CD4-positive, alpha-beta T cell treated with Interleukin-21 for 1 hour (primary cell): ENCODE measurements around the gene ATP2B3.
"Not testable (repeated sequence)": the region's sequence is repeated elsewhere in the genome, so short reads cannot be mapped to it uniquely, and the experiment has no call there.

Experiments used
- DNase-seq: peaks from one replicate; pipeline ENCODE4 v3.0.0-alpha.2; 2020

ATP2B3 gene

DNA sequence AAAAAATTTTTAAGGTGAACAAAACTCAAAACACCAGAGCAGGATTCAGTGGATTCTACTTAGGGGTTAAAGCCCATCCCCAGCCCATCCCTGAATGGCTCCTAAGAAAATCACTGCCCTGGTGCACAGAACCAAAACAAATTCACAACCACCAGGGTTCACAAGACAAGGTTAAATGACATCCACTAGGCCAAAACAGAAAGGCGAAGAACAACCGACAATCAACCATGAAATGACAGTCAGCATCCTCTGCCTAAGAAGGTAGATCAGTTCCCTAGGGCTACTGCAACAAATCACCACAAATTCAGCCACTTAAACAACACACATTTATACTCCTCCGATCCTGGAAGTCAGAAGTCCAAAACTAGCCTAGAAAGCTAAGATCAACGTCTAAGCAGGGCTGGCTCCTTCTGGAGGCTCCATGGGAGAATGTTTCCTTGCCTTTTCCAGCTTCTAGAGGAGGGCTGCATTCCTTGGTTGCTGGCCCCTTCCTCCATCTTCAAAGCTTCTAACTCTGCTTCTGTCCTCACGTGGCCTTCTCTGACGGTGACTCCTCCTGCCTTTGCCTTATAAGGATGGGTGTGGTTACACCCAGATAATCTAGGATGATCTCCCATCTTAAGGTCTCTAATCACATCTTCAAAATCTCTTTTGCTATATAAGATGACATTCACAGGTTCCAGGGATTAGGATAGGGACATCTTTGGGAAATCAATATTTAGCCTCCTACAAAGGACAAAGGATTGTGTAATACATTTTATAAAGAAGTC, 79.7 kb downstream of the ATP2B3 start:
- no peak for DNase-seq

DNA sequence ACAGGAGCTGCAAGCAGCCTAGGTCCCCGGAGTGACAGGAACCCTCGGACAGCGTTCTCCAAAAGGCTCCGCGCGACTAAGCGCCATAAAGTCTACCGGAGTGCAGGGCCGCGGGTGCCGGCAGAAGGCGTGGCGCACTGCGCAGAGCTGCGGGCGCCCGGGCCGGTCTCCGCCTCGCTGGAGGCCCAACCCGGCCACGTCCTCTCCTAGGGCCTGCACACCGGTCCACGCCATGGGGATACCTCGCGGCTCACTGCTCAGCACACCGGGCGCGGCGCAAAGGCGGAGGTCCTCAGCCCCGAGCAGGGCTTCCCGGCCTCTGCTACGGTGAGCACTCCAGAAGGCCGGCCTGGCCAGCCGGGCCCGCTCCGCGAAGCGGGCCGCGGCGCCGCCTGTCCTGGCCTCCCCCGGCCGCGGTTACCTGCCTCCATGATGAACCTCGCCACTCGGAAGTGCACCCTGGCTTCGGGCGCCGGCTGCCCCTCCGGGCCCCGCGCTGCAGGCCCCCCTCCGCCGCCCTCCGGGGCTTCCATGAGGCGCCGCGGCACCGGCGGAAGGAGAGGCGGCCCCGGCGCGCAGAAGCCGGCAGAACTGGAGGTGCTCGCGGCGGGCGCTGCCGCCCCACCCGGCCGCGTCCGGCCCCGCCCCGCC, 81.2 kb downstream of the ATP2B3 start, which contains the start of gene CCNQ:
Gene CCNQ (minus strand): TSS at position 599 of the 651 bp plus-strand sequence. CDS start 66 bp downstream, at position 533.
- DNase-seq: peak; percentile 21

DNA sequence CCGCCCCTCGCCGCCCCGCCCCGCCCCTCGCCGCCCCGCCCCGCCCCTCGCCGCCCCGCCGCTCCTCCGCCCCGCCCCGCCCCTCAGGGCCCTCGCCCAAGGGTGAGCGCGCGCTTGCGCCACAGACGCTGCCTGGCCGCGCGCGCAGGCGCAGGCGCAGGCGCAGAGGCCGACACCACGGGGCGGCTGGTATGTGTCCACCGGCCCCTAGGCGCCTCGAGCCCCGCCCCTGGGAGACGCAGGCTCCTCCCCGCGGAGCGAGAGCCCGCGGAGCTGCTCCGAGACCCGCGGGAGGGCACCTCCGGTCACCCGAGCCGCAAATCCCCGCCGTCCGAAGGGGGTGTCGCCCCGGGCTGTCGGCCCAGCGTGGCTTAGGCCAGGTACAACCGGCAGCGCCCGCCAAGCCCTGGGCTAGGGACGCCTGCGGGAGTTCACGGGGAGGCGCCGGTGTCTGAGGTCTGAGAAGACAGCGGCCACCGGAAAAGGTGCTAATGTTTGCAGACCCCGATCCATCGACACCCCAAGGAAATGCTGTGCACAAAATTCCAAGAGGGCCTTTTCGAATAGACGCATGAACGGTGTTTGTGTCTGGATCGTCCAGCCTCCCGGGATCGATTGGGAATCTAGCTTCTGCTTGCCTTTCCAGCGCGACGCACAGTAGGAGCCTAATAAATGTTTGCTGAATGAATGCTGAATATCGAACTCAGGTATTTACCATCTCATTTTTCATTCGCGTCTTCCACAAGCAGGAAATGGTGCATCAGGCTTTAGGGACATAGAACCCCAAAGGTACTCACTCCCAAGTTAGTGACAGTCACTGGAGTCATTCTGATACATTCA, 82.0 kb downstream of the ATP2B3 start:
- DNase-seq: peak; percentile 90

DNA sequence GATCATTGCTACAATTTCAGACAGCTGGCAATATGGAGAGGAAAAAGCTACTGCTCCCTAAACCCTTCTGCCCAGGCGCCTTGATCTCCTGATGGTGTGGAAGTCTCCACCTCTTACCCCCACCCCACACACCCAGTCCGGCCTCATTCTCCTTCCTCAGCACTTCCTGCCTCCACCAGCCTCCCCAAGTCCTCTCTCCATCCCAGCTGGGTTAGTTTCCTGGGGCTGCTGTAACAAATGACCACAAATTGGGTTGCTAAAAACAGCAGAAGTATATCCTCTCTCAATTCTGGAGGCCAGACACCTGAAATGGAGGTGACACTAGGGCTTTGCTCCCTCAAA, 82.6 kb downstream of the ATP2B3 start:
- DNase-seq: no peak

DNA sequence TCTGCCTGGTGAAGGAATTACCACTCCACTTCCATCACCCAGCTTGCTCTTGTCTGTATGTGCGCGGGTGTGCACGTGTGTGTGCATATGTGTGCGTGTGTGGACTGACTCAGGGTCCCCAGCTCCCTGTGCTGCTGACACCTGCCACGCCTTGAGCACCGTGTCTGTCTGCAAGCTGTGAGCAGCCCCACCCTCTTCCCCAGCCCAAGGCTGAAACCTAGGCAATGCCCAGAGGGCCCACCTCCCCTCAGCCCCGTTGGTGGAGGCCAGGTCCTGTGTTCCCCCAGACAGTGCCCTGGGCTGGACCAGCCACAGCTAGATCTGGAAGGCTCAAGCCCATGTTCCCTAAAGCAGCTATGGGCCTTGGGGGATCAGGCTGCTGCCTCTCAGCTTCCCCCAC, 83.5 kb downstream of the ATP2B3 start:
- no peak for DNase-seq

DNA sequence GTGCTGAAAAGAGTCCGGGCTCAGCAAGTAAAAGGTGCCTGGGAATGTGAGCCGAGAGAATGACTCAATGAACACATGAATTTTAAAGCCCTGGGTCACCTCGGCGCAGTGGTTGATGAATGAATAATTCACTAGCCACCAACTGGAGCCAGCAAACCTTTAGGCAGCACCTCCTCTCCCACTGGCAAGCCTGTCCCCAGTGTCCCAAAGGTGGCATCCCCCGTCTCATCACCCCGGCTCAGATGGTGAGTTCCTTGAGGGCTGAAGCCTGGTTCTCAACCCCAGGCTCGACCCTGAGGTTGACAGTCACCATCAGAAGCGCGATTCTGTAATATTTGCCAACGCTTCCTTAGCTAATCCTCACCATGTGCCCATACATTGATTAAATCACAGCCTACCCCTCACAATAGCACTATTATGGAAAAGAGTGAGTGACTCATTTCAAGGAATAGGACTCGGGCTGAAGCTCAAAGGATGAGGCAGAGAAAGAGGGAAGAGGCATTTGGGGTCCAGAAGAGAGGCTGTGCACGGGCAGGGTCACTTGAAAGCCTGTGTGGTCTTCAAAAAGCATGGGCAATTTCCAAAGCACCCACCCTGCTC, 84.2 kb downstream of the ATP2B3 start:
- DNase-seq: no peak

- no peak for DNase-seq
These were observed 85.2 kb downstream of the ATP2B3 start for GRCh38 chrX:153602601-153603000.

GRCh38 chrX:153603131-153603656, 85.8 kb downstream of the ATP2B3 start:
- DNase-seq: no peak

GRCh38 chrX:153604666-153605380, 87.4 kb downstream of the ATP2B3 start:
- not testable (repeated sequence) for DNase-seq

DNA sequence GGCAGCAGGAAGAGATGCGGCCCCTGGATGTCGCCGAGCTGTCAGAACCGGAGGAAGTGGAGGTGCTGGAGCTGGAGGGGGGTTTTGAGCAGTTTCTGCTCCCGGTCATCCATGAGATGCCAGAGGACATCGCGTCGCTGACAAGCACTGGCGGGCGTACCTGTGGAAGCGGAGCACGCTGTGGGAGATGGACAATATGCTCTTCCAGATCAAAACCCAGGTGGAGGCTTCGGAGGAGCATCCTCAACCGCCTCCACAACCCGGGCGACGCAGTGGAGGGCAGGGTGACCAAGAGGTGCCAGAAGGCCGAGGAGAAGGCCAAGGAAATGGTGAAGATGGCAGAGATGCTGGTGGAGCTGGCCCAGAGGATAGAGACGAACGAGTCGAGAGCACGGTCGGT, 89.1 kb downstream of the ATP2B3 start:
- no peak for DNase-seq

DNA sequence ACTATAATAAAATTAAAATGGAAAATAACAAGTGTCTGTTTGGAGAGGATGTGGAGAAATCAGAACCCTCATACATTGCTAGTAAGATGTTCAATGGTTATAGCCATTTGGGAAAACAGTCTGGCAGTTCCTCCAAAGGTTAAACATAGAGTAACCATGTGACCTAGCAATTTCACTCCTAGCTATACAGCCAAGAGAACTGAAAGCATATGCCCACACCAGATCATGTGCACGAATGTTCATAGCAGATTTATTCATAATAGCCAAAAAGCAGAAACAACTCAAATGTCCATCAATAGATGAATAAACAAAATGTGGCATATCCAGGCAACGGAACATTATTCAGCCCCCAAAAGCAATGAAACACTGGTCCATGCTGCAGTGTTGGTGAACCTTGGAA, 90.9 kb downstream of the ATP2B3 start:
- no peak for DNase-seq

- no peak for DNase-seq
These were observed 91.4 kb downstream of the ATP2B3 start for GRCh38 chrX:153608806-153609205.

GRCh38 chrX:153609917-153610835, 92.7 kb downstream of the ATP2B3 start:
- DNase-seq: peak; percentile 76

DNA sequence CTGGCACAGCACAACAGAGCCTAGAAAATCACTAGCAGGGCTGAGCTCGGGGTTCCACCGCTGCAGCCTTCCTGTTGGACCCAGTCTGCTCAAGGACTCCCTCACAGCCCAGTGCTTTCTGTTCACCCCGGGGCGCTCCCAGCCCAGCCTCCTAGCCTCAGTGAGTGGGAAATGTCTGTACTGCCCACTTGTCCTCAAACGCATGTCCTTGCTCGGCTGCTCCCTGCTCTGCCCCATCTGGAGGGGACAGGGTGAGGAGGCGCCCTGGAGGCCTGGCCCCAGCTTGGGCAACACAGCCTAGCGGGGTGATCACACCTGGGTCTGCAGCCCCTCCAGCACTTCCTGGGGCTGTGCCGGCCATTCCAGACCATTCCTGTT, 93.4 kb downstream of the ATP2B3 start:
- no peak for DNase-seq

- no peak for DNase-seq
These were observed 94.1 kb downstream of the ATP2B3 start for GRCh38 chrX:153611298-153612095.

GRCh38 chrX:153612413-153612812, 95.0 kb downstream of the ATP2B3 start:
- DNase-seq: no peak

- DNase-seq: peak; percentile 17
These were observed 97.4 kb downstream of the ATP2B3 start for GRCh38 chrX:153614818-153615217.

- no peak for DNase-seq
These were observed 103.1 kb downstream of the ATP2B3 start for GRCh38 chrX:153620576-153620975.

DNA sequence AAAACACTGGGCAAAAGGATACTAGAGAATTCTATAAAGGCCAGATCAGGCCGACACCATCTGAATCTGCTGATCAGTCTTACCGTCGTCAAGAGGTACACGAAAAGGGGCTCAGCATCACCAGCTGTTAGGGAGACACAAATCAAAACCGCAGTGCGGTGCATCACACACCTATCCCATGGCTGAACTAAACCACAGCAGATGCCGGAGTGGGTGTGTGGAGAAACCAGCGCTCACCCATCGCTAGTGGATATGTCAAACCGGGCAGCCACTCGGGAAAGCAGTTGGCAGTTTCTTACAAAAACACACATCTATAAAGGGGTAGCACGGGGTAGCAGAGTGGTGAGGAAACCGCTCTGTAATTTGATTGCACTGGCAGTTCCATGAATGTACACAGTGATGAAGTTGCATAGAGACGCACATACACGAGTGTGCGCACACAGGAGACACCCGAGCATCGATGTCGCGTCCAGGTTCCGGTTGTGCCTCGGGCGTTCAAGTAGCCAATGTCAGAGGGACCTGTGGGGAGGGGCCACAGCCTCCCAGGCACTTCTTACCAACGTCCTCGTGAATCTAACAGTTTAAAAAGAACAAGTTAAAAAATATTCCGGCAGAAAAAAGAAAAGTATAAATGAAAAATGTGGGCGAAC, 104.6 kb downstream of the ATP2B3 start:
- no peak for DNase-seq
